Heart right ventricle (tissue), 16 donors: ENCODE data around the gene FOXC1. TPM values are rescaled to one million over a fixed set of nuclear protein-coding genes. Genes with fewer than 3 reads are reported as not detected.

Experiments used
- ATAC-seq, 8 donors: fragments of 200-7000 bp; cut with Tn5 transposase; one replicate each; pipeline ENCODE4 v1.9.1; 2020; ENCODE audit warnings: mild to moderate bottlenecking in 8 of 8, moderate library complexity in 8 of 8, moderate number of reproducible peaks in 1 of 8
- DNase-seq, 2 donors: peaks; one replicate each; pipeline ENCODE4 v3.0.0-alpha.2; 2020
- H3K27ac ChIP-seq, 10 donors: fragments of 200-600 bp; sonication (generic) in 2 of 10; one replicate each; pipeline versions ENCODE4 v1.5.0 to v1.8.0; 2020 to 2022; ENCODE audit warnings: mild to moderate bottlenecking in 3 of 10
- H3K27me3 ChIP-seq, 7 donors: fragments of 200-600 bp; one replicate each; pipeline ENCODE4 v1.8.0; 2021 to 2022; ENCODE audit warnings: mild to moderate bottlenecking in 2 of 7
- H3K36me3 ChIP-seq, 9 donors: fragments of 200-600 bp; sonication (generic) in 1 of 9; one replicate each; pipeline versions ENCODE4 v1.5.0 to v1.8.0; 2020 to 2022; ENCODE audit warnings: mild to moderate bottlenecking in 2 of 9
- H3K4me1 ChIP-seq, 9 donors: fragments of 200-600 bp; sonication (generic) in 1 of 9; one replicate each; pipeline versions ENCODE4 v1.5.0 to v1.8.0; 2020 to 2022; ENCODE audit warnings: mild to moderate bottlenecking in 4 of 9
- H3K4me3 ChIP-seq, 10 donors: fragments of 200-600 bp; sonication (generic) in 2 of 10; one replicate each; pipeline versions ENCODE4 v1.5.0 to v1.8.0; 2020 to 2022; ENCODE audit warnings: mild to moderate bottlenecking in 7 of 10, moderate library complexity in 2 of 10
- H3K9me3 ChIP-seq, 11 donors: fragments of 200-600 bp in 10 of 11; sonication (generic) in 2 of 11; one replicate each; pipeline versions ENCODE4 v1.5.0 to v1.8.0; 2013 to 2022; ENCODE audit warnings: mild to moderate bottlenecking in 2 of 11, control low read depth in 1 of 11, moderate library complexity in 1 of 11
- CTCF ChIP-seq, 9 donors: fragments of 200-600 bp; sonication (generic) in 2 of 9; IDR thresholded peaks; one replicate each; pipeline versions ENCODE4 v1.5.0 to v1.8.0; 2021 to 2022; ENCODE audit warnings: antibody characterized with exemption in 9 of 9, mild to moderate bottlenecking in 5 of 9, moderate library complexity in 1 of 9
- WGBS, 2 donors: extraction: QIAGEN DNeasy Blood & Tissue Kit; methylation state at CpG; one replicate each; pipeline ENCODE4 v1.1.7; 2013; ENCODE audit warnings: inconsistent platforms in 1 of 2; 5-methylcytosine and 5-hydroxymethylcytosine counted together
- intact Hi-C, 10 donors: fragments of 100-400 bp; cut with DNase I; formaldehyde crosslinking; loops; one replicate each; pipeline versions ENCODE4 v1.11.1 to v1.14.2; 2022
- polyA plus RNA-seq, 2 donors: library from polyadenylated mRNA; stranded (reverse); fragments of 200-250 nt; gene quantifications; one replicate each; pipeline ENCODE4 v1.2.3, GENCODE V29; 2013
- total RNA-seq, 10 donors: library from RNA; stranded (reverse); fragmentation: NEBNext Ultra II Directional in 3 of 10; extraction: Animal tissue kit (Norgen Biotek cat#: 25700) in 3 of 10; gene quantifications; one replicate each; pipeline versions ENCODE4 v1.2.1 to v1.2.4, GENCODE V29; 2021 to 2023
- donor health status: Arrhythmogenic right ventricular cardiomyopathy.
- donor health status: ischemic (EF 13 %, LVEDD 7.1; RV severe dilation, severe dysfunction).
- donor health status: healthy with polysubstance abuse.
- donor health status: DM: no; HTN: yes; CAD: no.
- donor health status: DM: no; HTN: no; CAD: no.
- donor health status: ischemic (EF 25% LVEDD 6.9; RV normal size, moderate dysfunction).
- donor health status: ischemic (EF 25% LVEDD 5.7; RV mildly dilated, moderate dysfunction).
- donor health status: healthy.
- donor health status: DM: yes; HTN: yes; CAD: no.
- donor health status: Ischemic cardiomyopathy.
- donor health status: ischemic (EF 35%, LVEDD 5.7; RV mildly dilated, moderate dysfunction).
- donor health status: nonischemic (EF 11% LVEDD 7.7; RV severe dilation, severe dysfunction).
- donor health status: DM: yes; HTN: yes; CAD: no.
- donor health status: PGD.
- donor health status: ischemic (EF 29% LVEDD 5.4; RV normal size, mild dysfunction).
- donor health status: nonischemic (EF 23%, LVEDD 6.1; RV moderate dilation, normal function).

The FOXC1 gene
- total and polyA plus RNA-seq, 12 donors: 2.8 to 7.4 (median 4.0) TPM

GRCh38 chr6:1644516-1645060 is 34.9 kb downstream of the FOXC1 start:
- Histone ChIP-seq H3K9me3 (no peaks in the 10 kb centered on the region), H3K4me1 (peaks cover 0 to 17% (median 2%) of the 10 kb centered on the region in 9 donors), H3K27ac (no peak overlapping the region), H3K27me3 (peaks cover 0 to 2% (median 0%) of the 10 kb centered on the region in 7 donors), H3K4me3 (no peak overlapping the region), H3K36me3 (no peaks in the 10 kb centered on the region)
- 87 to 88% methylated on average over 12 of the region's 12 CpGs for WGBS, 2 donors
- TF ChIP-seq CTCF (IDR thresholded peaks at IDR 0.05): no peak
- ATAC-seq (no peak), DNase-seq (no peak)
- intact Hi-C loops: no loop called here

- no peak for ATAC-seq
- no peak for DNase-seq
- no peak overlapping the region for H3K4me3 ChIP-seq
- no peak overlapping the region for H3K27ac ChIP-seq
- no peak for TF ChIP-seq CTCF (IDR thresholded peaks at IDR 0.05)
- peaks cover 0 to 17% (median 2%) of the 10 kb centered on the region in 9 donors for H3K4me1 ChIP-seq
- no peaks in the 10 kb centered on the region for H3K36me3 ChIP-seq
- H3K27me3 ChIP-seq: peaks cover 0 to 2% (median 0%) of the 10 kb centered on the region in 7 donors
- WGBS, 2 donors: 84 to 87% methylated on average over 14 of the region's 14 CpGs
- no peaks in the 10 kb centered on the region for H3K9me3 ChIP-seq
- intact Hi-C loops: no loop called here
Measured at GRCh38 chr6:1645466-1646185, 35.9 kb downstream of the FOXC1 start.

- Histone ChIP-seq H3K4me3 (no peak overlapping the region), H3K27ac (no peak overlapping the region), H3K9me3 (no peaks in the 10 kb centered on the region), H3K4me1 (no peaks in the 10 kb centered on the region), H3K27me3 (no peaks in the 10 kb centered on the region), H3K36me3 (no peaks in the 10 kb centered on the region)
- intact Hi-C loops: no loop called here
- WGBS, 2 donors: 94 to 98% methylated on average over 3 of the region's 3 CpGs
- no peak for DNase-seq
- no peak for ATAC-seq
- no peak for TF ChIP-seq CTCF (IDR thresholded peaks at IDR 0.05)
Measured at GRCh38 chr6:1651362-1651761, 41.6 kb downstream of the FOXC1 start.

GRCh38 chr6:1652842-1653241 is 43.1 kb downstream of the FOXC1 start:
- no peak overlapping the region for H3K27ac ChIP-seq
- no peak for ATAC-seq
- no peaks in the 10 kb centered on the region for H3K27me3 ChIP-seq
- H3K36me3 ChIP-seq: no peaks in the 10 kb centered on the region
- no peak for TF ChIP-seq CTCF (IDR thresholded peaks at IDR 0.05)
- intact Hi-C loops: no loop called here
- no peaks in the 10 kb centered on the region for H3K9me3 ChIP-seq
- 94 to 96% methylated on average over 10 of the region's 10 CpGs for WGBS, 2 donors
- no peak for DNase-seq
- H3K4me3 ChIP-seq: no peak overlapping the region
- no peaks in the 10 kb centered on the region for H3K4me1 ChIP-seq
